ENCODE data around the gene NTF4. TPM values are rescaled to one million over a fixed set of nuclear protein-coding genes. Genes with fewer than 3 reads are reported as not detected.

The NTF4 gene
- polyA plus RNA-seq, 1 of the 3 experiments (the other 2 are of a cell fraction): 0.66 TPM

- H3K27ac ChIP-seq (ENCODE audit: low read depth in 2 of 2, low read length in 1 of 2): no peak overlapping the region
- no peak overlapping the region for H3K4me3 ChIP-seq (ENCODE audit: low read depth in 2 of 2, low read length in 1 of 2)
- ChIA-PET CTCF (interaction anchor here (1.3 to 2.2 kb wide), 4 partner anchors 8 to 118 kb away, joined by 3 to 9 read pairs (median 6); no protein-coding TSS in a partner anchor), POLR2A (no interaction called here)
- no peak overlapping the region for H2AFZ ChIP-seq (ENCODE audit: low read depth)
- peaks cover 14% of the 10 kb centered on the region for H3K79me2 ChIP-seq (ENCODE audit: insufficient read depth)
- no peaks in the 10 kb centered on the region for H3K27me3 ChIP-seq (ENCODE audit: insufficient read depth)
- peaks cover 8% of the 10 kb centered on the region for H4K20me1 ChIP-seq (ENCODE audit: insufficient read depth)
- H3F3A ChIP-seq (replicated peaks; ENCODE audit: insufficient read depth): peaks cover 8% of the 10 kb centered on the region
- no peak for DNase-seq
- H3K4me2 ChIP-seq: no peak overlapping the region
- no peak overlapping the region for H3K9ac ChIP-seq
- TF ChIP-seq, protein P1, sequence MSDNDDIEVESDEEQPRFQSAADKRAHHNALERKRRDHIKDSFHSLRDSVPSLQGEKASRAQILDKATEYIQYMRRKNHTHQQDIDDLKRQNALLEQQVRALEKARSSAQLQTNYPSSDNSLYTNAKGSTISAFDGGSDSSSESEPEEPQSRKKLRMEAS (IDR thresholded peaks at IDR 0.05; ENCODE audit: low read depth): no peak
- no peak for TF ChIP-seq ELF1 (IDR thresholded peaks at IDR 0.05)
- TF ChIP-seq SMC3 (IDR thresholded peaks at IDR 0.05; ENCODE audit: low read depth, low read length): no peak
- no peaks in the 10 kb centered on the region for H3K9me3 ChIP-seq
- H3K9me2 ChIP-seq: no peaks in the 10 kb centered on the region
- H3K4me1 ChIP-seq (ENCODE audit: control insufficient read depth in 1 of 2, insufficient read depth in 2 of 2, low read depth in 1 of 2, low read length in 1 of 2): peaks cover under 1 to 6% of the 10 kb centered on the region in 2 experiments; a peak in 1 of 4 replicates
- 60% methylated on average over 1 of the region's 1 CpG for WGBS (ENCODE audit: low lambda C conversion rate)
- no peaks in the 10 kb centered on the region for H3K36me3 ChIP-seq (replicated peaks in 1 of 2; ENCODE audit: control insufficient read depth in 1 of 2, insufficient read depth in 2 of 2, low read length in 1 of 2)
Measured at GRCh38 chr19:49081273-49081672, 16.7 kb upstream of the NTF4 start.

DNA sequence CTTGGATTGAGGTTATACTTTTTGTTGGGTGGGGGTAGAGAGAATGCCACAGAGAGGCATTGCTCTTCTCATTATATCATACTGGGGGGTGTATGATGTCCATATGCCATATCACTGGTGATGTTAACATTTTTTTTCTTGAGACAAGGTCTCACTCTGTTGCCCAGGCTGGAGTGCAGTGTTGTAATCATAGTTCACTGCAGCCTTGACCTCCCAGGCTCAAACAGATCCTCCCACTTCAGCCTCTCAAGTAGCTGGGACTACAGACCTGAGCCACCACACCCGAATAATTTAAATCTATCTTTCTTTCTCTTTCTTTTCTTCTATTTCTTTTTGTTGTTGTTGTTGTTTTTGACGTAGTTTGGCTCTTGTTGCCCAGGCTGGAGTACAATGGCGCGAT is 15.8 kb upstream of the NTF4 start:
- no peaks in the 10 kb centered on the region for H3K27me3 ChIP-seq (ENCODE audit: insufficient read depth)
- POLR2A ChIA-PET: no interaction called here
- H3F3A ChIP-seq (replicated peaks; ENCODE audit: insufficient read depth): peaks cover 8% of the 10 kb centered on the region
- no peaks in the 10 kb centered on the region for H3K36me3 ChIP-seq (replicated peaks in 1 of 2; ENCODE audit: control insufficient read depth in 1 of 2, insufficient read depth in 2 of 2, low read length in 1 of 2)
- CTCF ChIA-PET: interaction anchor here (0.6 to 2.2 kb wide), 2 partner anchors 18 to 221 kb away, joined by 3 to 8 read pairs; no protein-coding TSS in a partner anchor
- no peak for DNase-seq
- H3K27ac ChIP-seq (ENCODE audit: low read depth in 2 of 2, low read length in 1 of 2): no peak overlapping the region
- no peaks in the 10 kb centered on the region for H3K9me3 ChIP-seq
- no peak overlapping the region for H3K4me2 ChIP-seq
- H4K20me1 ChIP-seq (ENCODE audit: insufficient read depth): no peaks in the 10 kb centered on the region
- 37% methylated on average over 4 of the region's 4 CpGs for WGBS (ENCODE audit: low lambda C conversion rate)
- H3K9me2 ChIP-seq: no peaks in the 10 kb centered on the region
- H3K4me1 ChIP-seq (ENCODE audit: control insufficient read depth in 1 of 2, insufficient read depth in 2 of 2, low read depth in 1 of 2, low read length in 1 of 2): peaks cover 0 to 4% of the 10 kb centered on the region in 2 experiments; a peak in 1 of 4 replicates
- H3K4me3 ChIP-seq (ENCODE audit: low read depth in 2 of 2, low read length in 1 of 2): no peak overlapping the region
- no peak overlapping the region for H3K9ac ChIP-seq
- TF ChIP-seq TCF12 (IDR thresholded peaks at IDR 0.05) (no peak), PBX3 (IDR thresholded peaks at IDR 0.05) (no peak), GABPA (IDR thresholded peaks at IDR 0.05; ENCODE audit: low read depth) (no peak), SIN3A (IDR thresholded peaks at IDR 0.05; ENCODE audit: borderline replicate concordance, low read depth, low read length) (no peak), EZH2phosphoT487 (IDR thresholded peaks at IDR 0.05; ENCODE audit: borderline replicate concordance, low read depth) (no peak), FOSL2 (IDR thresholded peaks at IDR 0.05; ENCODE audit: borderline replicate concordance, low read depth) (no peak), MXI1 (IDR thresholded peaks at IDR 0.05; ENCODE audit: low read depth, low read length) (no peak), RCOR1 (IDR thresholded peaks at IDR 0.05; ENCODE audit: low read length) (no peak), TEAD4 (IDR thresholded peaks at IDR 0.05; ENCODE audit: borderline replicate concordance, insufficient read depth) (no peak), MEF2A (IDR thresholded peaks at IDR 0.05; ENCODE audit: borderline replicate concordance, low read depth) (no peak), RAD21 (IDR thresholded peaks at IDR 0.05; ENCODE audit: low read length) (no peak), RFX5 (IDR thresholded peaks at IDR 0.05; ENCODE audit: low read length) (no peak), TAF1 (IDR thresholded peaks at IDR 0.05; ENCODE audit: borderline replicate concordance, low read depth, low read length) (no peak)
- TF ChIP-seq, protein P2, sequence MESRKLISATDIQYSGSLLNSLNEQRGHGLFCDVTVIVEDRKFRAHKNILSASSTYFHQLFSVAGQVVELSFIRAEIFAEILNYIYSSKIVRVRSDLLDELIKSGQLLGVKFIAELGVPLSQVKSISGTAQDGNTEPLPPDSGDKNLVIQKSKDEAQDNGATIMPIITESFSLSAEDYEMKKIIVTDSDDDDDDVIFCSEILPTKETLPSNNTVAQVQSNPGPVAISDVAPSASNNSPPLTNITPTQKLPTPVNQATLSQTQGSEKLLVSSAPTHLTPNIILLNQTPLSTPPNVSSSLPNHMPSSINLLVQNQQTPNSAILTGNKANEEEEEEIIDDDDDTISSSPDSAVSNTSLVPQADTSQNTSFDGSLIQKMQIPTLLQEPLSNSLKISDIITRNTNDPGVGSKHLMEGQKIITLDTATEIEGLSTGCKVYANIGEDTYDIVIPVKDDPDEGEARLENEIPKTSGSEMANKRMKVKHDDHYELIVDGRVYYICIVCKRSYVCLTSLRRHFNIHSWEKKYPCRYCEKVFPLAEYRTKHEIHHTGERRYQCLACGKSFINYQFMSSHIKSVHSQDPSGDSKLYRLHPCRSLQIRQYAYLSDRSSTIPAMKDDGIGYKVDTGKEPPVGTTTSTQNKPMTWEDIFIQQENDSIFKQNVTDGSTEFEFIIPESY (IDR thresholded peaks at IDR 0.05; ENCODE audit: borderline replicate concordance, low read depth): no peak
- TF ChIP-seq, protein P3, sequence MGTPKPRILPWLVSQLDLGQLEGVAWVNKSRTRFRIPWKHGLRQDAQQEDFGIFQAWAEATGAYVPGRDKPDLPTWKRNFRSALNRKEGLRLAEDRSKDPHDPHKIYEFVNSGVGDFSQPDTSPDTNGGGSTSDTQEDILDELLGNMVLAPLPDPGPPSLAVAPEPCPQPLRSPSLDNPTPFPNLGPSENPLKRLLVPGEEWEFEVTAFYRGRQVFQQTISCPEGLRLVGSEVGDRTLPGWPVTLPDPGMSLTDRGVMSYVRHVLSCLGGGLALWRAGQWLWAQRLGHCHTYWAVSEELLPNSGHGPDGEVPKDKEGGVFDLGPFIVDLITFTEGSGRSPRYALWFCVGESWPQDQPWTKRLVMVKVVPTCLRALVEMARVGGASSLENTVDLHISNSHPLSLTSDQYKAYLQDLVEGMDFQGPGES (IDR thresholded peaks at IDR 0.05; ENCODE audit: low read depth, low read length): no peak
- TF ChIP-seq, protein P4, sequence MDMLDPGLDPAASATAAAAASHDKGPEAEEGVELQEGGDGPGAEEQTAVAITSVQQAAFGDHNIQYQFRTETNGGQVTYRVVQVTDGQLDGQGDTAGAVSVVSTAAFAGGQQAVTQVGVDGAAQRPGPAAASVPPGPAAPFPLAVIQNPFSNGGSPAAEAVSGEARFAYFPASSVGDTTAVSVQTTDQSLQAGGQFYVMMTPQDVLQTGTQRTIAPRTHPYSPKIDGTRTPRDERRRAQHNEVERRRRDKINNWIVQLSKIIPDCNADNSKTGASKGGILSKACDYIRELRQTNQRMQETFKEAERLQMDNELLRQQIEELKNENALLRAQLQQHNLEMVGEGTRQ (IDR thresholded peaks at IDR 0.05; ENCODE audit: borderline replicate concordance, low read depth, low read length): no peak
- TF ChIP-seq, protein P1 (IDR thresholded peaks at IDR 0.05; ENCODE audit: low read depth): no peak
- no peak overlapping the region for H2AFZ ChIP-seq (ENCODE audit: low read depth)
- peaks cover 5% of the 10 kb centered on the region; the same call in 1 of the 2 replicates for H3K79me2 ChIP-seq (ENCODE audit: insufficient read depth)

Measured in SK-N-SH (cell line).